HCT116 (cell line): Measurements from ENCODE around the gene MTREX.

Experiments used
- TCF7L2 ChIP-seq: IDR thresholded peaks from 2 replicates; pipeline ENCODE4 v1.7.0; 2011; ENCODE audit warnings: borderline replicate concordance, inconsistent platforms; ENCODE audit not compliant: insufficient read depth, insufficient read length; ENCODE audit errors: extremely low read depth
- ZFX ChIP-seq: fragments of 450-650 bp; IDR thresholded peaks from 2 replicates; pipeline ENCODE4 v1.6.1; 2017
- TF ChIP-seq, protein P1 (sequence below), 3 experiments: fragments of 200-600 bp in 1 of 3; sonication (generic) in 1 of 3; IDR thresholded peaks in 2 of 3; conservative IDR thresholded peaks in 1 of 3; 2 replicates each; pipeline ENCODE4 v1.5.1; 2012 to 2017; ENCODE audit warnings: low read depth in 2 of 3, low read length in 2 of 3, antibody characterized with exemption in 1 of 3, borderline replicate concordance in 1 of 3, control low read depth in 1 of 3, mild to moderate bottlenecking in 1 of 3, mixed read lengths in 1 of 3, mixed run types in 1 of 3, moderate library complexity in 1 of 3; ENCODE audit not compliant: insufficient read depth in 1 of 3
- TF ChIP-seq, protein P2 (sequence below): IDR thresholded peaks from 2 replicates; pipeline ENCODE4 v1.6.1; 2011; ENCODE audit warnings: mild to moderate bottlenecking, low read length, moderate library complexity; ENCODE audit not compliant: insufficient replicate concordance; ENCODE audit errors: extremely low read depth

DNA sequence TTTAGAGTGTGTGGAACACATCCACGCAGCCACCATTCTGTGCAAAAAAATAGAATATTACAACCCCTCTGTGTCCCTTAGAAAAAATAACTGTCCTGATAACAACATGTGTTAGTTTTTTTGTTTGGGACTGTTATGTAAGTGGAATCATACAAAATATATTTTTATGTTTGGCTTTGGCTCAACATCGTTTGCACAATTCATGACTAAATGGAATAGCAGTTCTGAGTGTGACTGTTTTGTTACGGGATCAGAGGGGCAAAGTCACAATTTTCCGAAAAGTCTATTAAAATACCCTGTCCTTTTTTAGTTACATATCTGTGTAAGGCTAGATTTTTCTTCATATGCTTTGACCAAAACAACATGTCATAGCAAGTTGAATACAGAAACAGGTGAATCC lies 12.8 kb downstream of the MTREX start:
- TF ChIP-seq, protein P1, sequence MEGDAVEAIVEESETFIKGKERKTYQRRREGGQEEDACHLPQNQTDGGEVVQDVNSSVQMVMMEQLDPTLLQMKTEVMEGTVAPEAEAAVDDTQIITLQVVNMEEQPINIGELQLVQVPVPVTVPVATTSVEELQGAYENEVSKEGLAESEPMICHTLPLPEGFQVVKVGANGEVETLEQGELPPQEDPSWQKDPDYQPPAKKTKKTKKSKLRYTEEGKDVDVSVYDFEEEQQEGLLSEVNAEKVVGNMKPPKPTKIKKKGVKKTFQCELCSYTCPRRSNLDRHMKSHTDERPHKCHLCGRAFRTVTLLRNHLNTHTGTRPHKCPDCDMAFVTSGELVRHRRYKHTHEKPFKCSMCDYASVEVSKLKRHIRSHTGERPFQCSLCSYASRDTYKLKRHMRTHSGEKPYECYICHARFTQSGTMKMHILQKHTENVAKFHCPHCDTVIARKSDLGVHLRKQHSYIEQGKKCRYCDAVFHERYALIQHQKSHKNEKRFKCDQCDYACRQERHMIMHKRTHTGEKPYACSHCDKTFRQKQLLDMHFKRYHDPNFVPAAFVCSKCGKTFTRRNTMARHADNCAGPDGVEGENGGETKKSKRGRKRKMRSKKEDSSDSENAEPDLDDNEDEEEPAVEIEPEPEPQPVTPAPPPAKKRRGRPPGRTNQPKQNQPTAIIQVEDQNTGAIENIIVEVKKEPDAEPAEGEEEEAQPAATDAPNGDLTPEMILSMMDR (IDR thresholded peaks at IDR 0.05 in 2 of 3, conservative IDR thresholded peaks at IDR 0.05 in 1 of 3; ENCODE audit: borderline replicate concordance in 1 of 3, insufficient read depth in 1 of 3, low read depth in 2 of 3, low read length in 2 of 3): no peak
- TF ChIP-seq ZFX (no peak), TCF7L2 (no peak)
- TF ChIP-seq, protein P2, sequence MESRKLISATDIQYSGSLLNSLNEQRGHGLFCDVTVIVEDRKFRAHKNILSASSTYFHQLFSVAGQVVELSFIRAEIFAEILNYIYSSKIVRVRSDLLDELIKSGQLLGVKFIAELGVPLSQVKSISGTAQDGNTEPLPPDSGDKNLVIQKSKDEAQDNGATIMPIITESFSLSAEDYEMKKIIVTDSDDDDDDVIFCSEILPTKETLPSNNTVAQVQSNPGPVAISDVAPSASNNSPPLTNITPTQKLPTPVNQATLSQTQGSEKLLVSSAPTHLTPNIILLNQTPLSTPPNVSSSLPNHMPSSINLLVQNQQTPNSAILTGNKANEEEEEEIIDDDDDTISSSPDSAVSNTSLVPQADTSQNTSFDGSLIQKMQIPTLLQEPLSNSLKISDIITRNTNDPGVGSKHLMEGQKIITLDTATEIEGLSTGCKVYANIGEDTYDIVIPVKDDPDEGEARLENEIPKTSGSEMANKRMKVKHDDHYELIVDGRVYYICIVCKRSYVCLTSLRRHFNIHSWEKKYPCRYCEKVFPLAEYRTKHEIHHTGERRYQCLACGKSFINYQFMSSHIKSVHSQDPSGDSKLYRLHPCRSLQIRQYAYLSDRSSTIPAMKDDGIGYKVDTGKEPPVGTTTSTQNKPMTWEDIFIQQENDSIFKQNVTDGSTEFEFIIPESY: no peak
